HCT116 (cell line): Measurements from ENCODE around the gene TTL. TPM values are rescaled to one million over a fixed set of nuclear protein-coding genes. Genes with fewer than 3 reads are reported as not detected.
"Not testable (repeated sequence)": the region's sequence is repeated elsewhere in the genome, so short reads cannot be mapped to it uniquely, and the experiment has no call there.

Experiments
- ATAC-seq: fragments of 200-7000 bp; cut with Tn5 transposase; 2 replicates; pipeline ENCODE4 v1.9.1; 2020; ENCODE audit warnings: mild to moderate bottlenecking, moderate library complexity
- BruUV-seq: library from RNA; stranded (reverse); fragments of 400-500 nt; replicated peaks from 2 replicates; lab custom pipeline; 2021; lab: Mats Ljungman, UMichigan
- CTCF ChIA-PET: fragments of 300-600 bp; sonication (Branson Sonifier 250); formaldehyde crosslinking; loops from one replicate; lab custom pipeline; 2021; ENCODE audit warnings: antibody characterized with exemption; lab: Charles Lee
- POLR2A ChIA-PET: fragments of 300-600, 350-600 bp; sonication (Branson Sonifier 250); formaldehyde crosslinking; loops from one replicate; lab custom pipeline; 2021; ENCODE audit warnings: antibody characterized with exemption; lab: Charles Lee
- RAD21 ChIA-PET, 2 experiments: fragments of 300-600 bp; sonication (Branson Sonifier 250); formaldehyde crosslinking; loops; one replicate each; lab custom pipeline; 2023; ENCODE audit warnings: low total read pairs in 2 of 2; ENCODE audit not compliant: uncharacterized antibody in 2 of 2, unreplicated experiment in 2 of 2, low non-redundant PET in 1 of 2; lab: Charles Lee
- DNase-seq: peaks from one replicate; pipeline ENCODE4 v3.0.0-alpha.2; 2010; ENCODE audit warnings: low read depth, low spot score
- H2AFZ ChIP-seq: fragments of 200-600 bp; shearing (Covaris generic), sonication (generic); 2 replicates; pipeline ENCODE4 v1.6.1; 2017; ENCODE audit warnings: low read depth, mixed run types, mixed read lengths, antibody characterized with exemption, low read length; ENCODE audit not compliant: poor library complexity, severe bottlenecking
- H3K27ac ChIP-seq: 2 replicates; pipeline ENCODE4 v1.5.1; 2012; ENCODE audit warnings: low read depth, low read length
- H3K27me3 ChIP-seq: fragments of 200-600 bp; sonication (generic); 2 replicates; pipeline ENCODE4 v1.6.1; 2016; ENCODE audit warnings: mixed run types, low read length, mixed read lengths; ENCODE audit not compliant: insufficient read depth
- H3K36me3 ChIP-seq, 2 experiments: fragments of 200-500 bp in 1 of 2; fragments of 200-600 bp in 1 of 2; sonication (Bioruptor generic) in 1 of 2; sonication (generic) in 1 of 2; 2 replicates each; pipeline versions ENCODE4 v1.5.1 to v1.6.1; 2014 to 2016; ENCODE audit warnings: low read length in 2 of 2, inconsistent platforms in 1 of 2, mixed read lengths in 1 of 2, mixed run types in 1 of 2; ENCODE audit not compliant: insufficient read depth in 2 of 2, control insufficient read depth in 1 of 2
- H3K4me1 ChIP-seq, 2 experiments: fragments of 200-600 bp in 1 of 2; sonication (generic) in 1 of 2; 2 replicates each; pipeline versions ENCODE4 v1.5.1 to v1.6.1; 2012 to 2017; ENCODE audit warnings: low read length in 2 of 2, inconsistent platforms in 1 of 2, mild to moderate bottlenecking in 1 of 2, mixed read lengths in 1 of 2, mixed run types in 1 of 2, moderate library complexity in 1 of 2; ENCODE audit not compliant: insufficient read depth in 2 of 2, control insufficient read depth in 1 of 2
- H3K4me2 ChIP-seq: fragments of 200-600 bp; sonication (generic); 2 replicates; pipeline ENCODE4 v1.6.1; 2017; ENCODE audit warnings: mixed run types, low read length, mixed read lengths
- H3K4me3 ChIP-seq, 2 experiments: fragments of 200-600 bp in 1 of 2; sonication (generic) in 1 of 2; replicated peaks in 1 of 2; 2 replicates each; pipeline ENCODE4 v1.5.1; 2011 to 2016; ENCODE audit warnings: low read length in 2 of 2, control low read depth in 1 of 2, low read depth in 1 of 2, mild to moderate bottlenecking in 1 of 2, mixed read lengths in 1 of 2, mixed run types in 1 of 2
- H3K79me2 ChIP-seq: fragments of 200-600 bp; sonication (generic); 2 replicates; pipeline ENCODE4 v1.6.1; 2017; ENCODE audit warnings: mild to moderate bottlenecking, mixed run types, low read length, moderate library complexity, mixed read lengths; ENCODE audit not compliant: insufficient read depth
- H3K9ac ChIP-seq: fragments of 200-600 bp; sonication (generic); 2 replicates; pipeline ENCODE4 v1.6.1; 2016; ENCODE audit warnings: low read length, mixed read lengths
- H3K9me2 ChIP-seq: fragments of 200-600 bp; sonication (generic), shearing (Covaris generic); 2 replicates; pipeline ENCODE4 v1.6.1; 2017; ENCODE audit warnings: mixed run types, mild to moderate bottlenecking, moderate library complexity; ENCODE audit not compliant: insufficient read depth
- H3K9me3 ChIP-seq, 2 experiments: fragments of 200-500 bp in 1 of 2; fragments of 200-600 bp in 1 of 2; sonication (Bioruptor generic) in 1 of 2; sonication (generic) in 1 of 2; 2 replicates each; pipeline ENCODE4 v1.6.1; 2014 to 2017; ENCODE audit warnings: low read length in 2 of 2, mixed read lengths in 2 of 2, inconsistent platforms in 1 of 2, low read depth in 1 of 2, mild to moderate bottlenecking in 1 of 2, mixed run types in 1 of 2, moderate library complexity in 1 of 2; ENCODE audit not compliant: control insufficient read depth in 1 of 2, insufficient read depth in 1 of 2
- H4K20me1 ChIP-seq: fragments of 200-600 bp; sonication (generic), shearing (Covaris generic); 2 replicates; pipeline ENCODE4 v1.6.1; 2017; ENCODE audit warnings: mixed run types, mild to moderate bottlenecking, moderate library complexity; ENCODE audit not compliant: insufficient read depth
- CBX3 ChIP-seq: IDR thresholded peaks from 2 replicates; pipeline ENCODE4 v1.6.1; 2012; ENCODE audit warnings: low read depth
- EZH2 ChIP-seq: fragments of 200-600 bp; sonication (generic); IDR thresholded peaks from 2 replicates; pipeline ENCODE4 v1.6.1; 2017; ENCODE audit warnings: antibody characterized with exemption, mixed run types
- POLR2AphosphoS5 ChIP-seq: IDR thresholded peaks from 2 replicates; pipeline ENCODE4 v1.6.1; 2011; ENCODE audit warnings: mild to moderate bottlenecking, low read depth, low read length, moderate library complexity
- SRF ChIP-seq: IDR thresholded peaks from 2 replicates; pipeline ENCODE4 v1.6.1; 2012; ENCODE audit warnings: low read depth
- intact Hi-C: fragments of 100-400 bp; cut with micrococcal nuclease; formaldehyde crosslinking; loops from 2 replicates; pipeline ENCODE4 v1.10.0; 2022
- total RNA-seq: library from RNA; stranded (reverse); gene quantifications from one replicate; pipeline ENCODE4 v1.2.1, GENCODE V29; 2021; ENCODE audit not compliant: unreplicated experiment
- TF ChIP-seq, protein P1 (sequence below): IDR thresholded peaks from 2 replicates; pipeline ENCODE4 v1.6.1; 2012

TTL gene
- total RNA-seq, 1 experiment from 2014 or later, result 58.7 TPM

DNA sequence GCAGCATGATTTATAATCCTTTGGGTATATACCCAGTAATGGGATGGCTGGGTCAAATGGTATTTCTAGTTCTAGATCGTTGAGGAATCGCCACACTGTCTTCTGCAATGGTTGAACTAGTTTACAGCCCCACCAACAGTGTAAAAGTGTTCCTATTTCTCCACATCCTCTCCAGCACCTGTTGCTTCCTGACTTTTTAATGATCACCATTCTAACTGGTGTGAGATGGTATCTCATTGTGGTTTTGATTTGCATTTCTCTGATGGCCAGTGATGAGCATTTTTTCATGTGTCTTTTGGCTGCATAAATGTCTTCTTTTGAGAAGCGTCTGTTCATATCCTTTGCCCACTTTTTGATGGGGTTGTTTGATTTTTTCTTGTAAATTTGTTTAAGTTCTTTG lies 42.3 kb downstream of the TTL start:
- CTCF ChIA-PET, H3K27me3 ChIP-seq, H2AFZ ChIP-seq, ATAC-seq, H3K4me1 ChIP-seq, H3K9me3 ChIP-seq, RAD21 ChIA-PET, H3K4me3 ChIP-seq, POLR2A ChIA-PET, BruUV-seq, H3K4me2 ChIP-seq, H3K9ac ChIP-seq, intact Hi-C loops, DNase-seq, H4K20me1 ChIP-seq, H3K9me2 ChIP-seq, H3K79me2 ChIP-seq, H3K27ac ChIP-seq: not testable (repeated sequence)
- H3K36me3 ChIP-seq, result peaks cover 15 to 22% of the 10 kb centered on the region in 2 experiments

DNA sequence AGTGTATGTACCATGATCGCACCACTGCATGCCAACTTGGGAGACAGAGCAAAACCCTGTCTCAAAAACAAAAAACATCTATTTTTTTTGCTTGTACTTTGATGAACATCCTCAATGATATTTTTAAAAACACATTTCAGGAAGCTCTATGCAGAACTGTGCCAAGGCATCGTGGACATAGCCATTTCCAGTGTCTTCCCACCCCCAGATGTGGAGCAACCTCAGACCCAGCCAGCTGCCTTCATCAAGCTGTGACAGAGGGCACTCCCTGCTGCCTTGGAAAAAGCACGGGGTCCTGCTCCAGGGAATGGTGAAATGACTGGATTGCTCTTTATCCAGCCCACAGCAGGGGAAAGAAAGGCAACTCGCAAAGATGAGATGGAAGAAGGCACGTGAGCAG lies 46.6 kb downstream of the TTL start:
- intact Hi-C loops, result no loop called here
- Histone ChIP-seq H3K4me3 (no peak overlapping the region), H3K9ac (no peak overlapping the region), H2AFZ (no peak overlapping the region), H3K9me2 (no peaks in the 10 kb centered on the region), H3K4me1 (no peaks in the 10 kb centered on the region), H4K20me1 (no peaks in the 10 kb centered on the region), H3K36me3 (peaks cover 14 to 20% of the 10 kb centered on the region in 2 experiments), H3K4me2 (no peak overlapping the region), H3K79me2 (no peaks in the 10 kb centered on the region), H3K27ac (no peak overlapping the region), H3K27me3 (no peaks in the 10 kb centered on the region), H3K9me3 (no peaks in the 10 kb centered on the region)
- DNase-seq, result no peak
- ChIA-PET POLR2A (no interaction called here), RAD21 (no interaction called here), CTCF (no interaction called here)
- no TSS peak for BruUV-seq
- TF ChIP-seq, protein P1, sequence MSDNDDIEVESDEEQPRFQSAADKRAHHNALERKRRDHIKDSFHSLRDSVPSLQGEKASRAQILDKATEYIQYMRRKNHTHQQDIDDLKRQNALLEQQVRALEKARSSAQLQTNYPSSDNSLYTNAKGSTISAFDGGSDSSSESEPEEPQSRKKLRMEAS, result no peak
- TF ChIP-seq SRF (no peak), CBX3 (no peak), EZH2 (no peak), POLR2AphosphoS5 (no peak)
- ATAC-seq, result no peak
